OCI-LY7 (cell line): ENCODE data around the gene PPA2. TPM values are rescaled to one million over a fixed set of nuclear protein-coding genes. Genes with fewer than 3 reads are reported as not detected.

Experiments
- BruUV-seq: library from RNA; stranded (reverse); fragments of 400-500 nt; replicated peaks from 2 replicates; lab custom pipeline; 2021; lab: Mats Ljungman, UMichigan
- CTCF ChIA-PET: fragments of 300-600 bp; sonication (Branson Sonifier 250); formaldehyde crosslinking; loops from one replicate; lab custom pipeline; 2022; ENCODE audit warnings: antibody characterized with exemption; ENCODE audit not compliant: unreplicated experiment; lab: Charles Lee
- POLR2A ChIA-PET: fragments of 300-600 bp; sonication (Branson Sonifier 250); formaldehyde crosslinking; loops from one replicate; lab custom pipeline; 2022; ENCODE audit warnings: antibody characterized with exemption; lab: Charles Lee
- DNase-seq: peaks from one replicate; pipeline ENCODE4 v3.0.0-alpha.2; 2015; ENCODE audit warnings: low spot score
- H2AFZ ChIP-seq: fragments of 200-600 bp; sonication (generic), shearing (Covaris generic); 2 replicates; pipeline ENCODE4 v1.6.1; 2014; ENCODE audit warnings: mild to moderate bottlenecking, antibody characterized with exemption, low read length, moderate library complexity
- H3K27ac ChIP-seq: fragments of 200-600 bp; sonication (generic); 2 replicates; pipeline ENCODE4 v1.5.1; 2014; ENCODE audit warnings: mixed run types, low read depth, mild to moderate bottlenecking, moderate library complexity, low read length, inconsistent platforms; ENCODE audit not compliant: poor library complexity, severe bottlenecking
- H3K36me3 ChIP-seq: fragments of 200-600 bp; sonication (generic); 2 replicates; pipeline ENCODE4 v1.6.1; 2014; ENCODE audit warnings: mild to moderate bottlenecking, antibody characterized with exemption, low read length, moderate library complexity, mixed read lengths; ENCODE audit not compliant: insufficient read depth
- H3K4me1 ChIP-seq: fragments of 200-600 bp; sonication (generic); 2 replicates; pipeline ENCODE4 v1.5.1; 2014; ENCODE audit warnings: mild to moderate bottlenecking, low read length; ENCODE audit not compliant: insufficient read depth, poor library complexity, severe bottlenecking
- H3K4me2 ChIP-seq: fragments of 200-600 bp; sonication (generic); 2 replicates; pipeline ENCODE4 v1.6.1; 2014; ENCODE audit warnings: mild to moderate bottlenecking, low read length
- H3K4me3 ChIP-seq: fragments of 200-600 bp; sonication (generic); 2 replicates; pipeline ENCODE4 v1.5.1; 2014; ENCODE audit warnings: mild to moderate bottlenecking, low read depth, low read length; ENCODE audit not compliant: poor library complexity, severe bottlenecking
- H3K79me2 ChIP-seq: fragments of 200-600 bp; sonication (generic); 2 replicates; pipeline ENCODE4 v1.6.1; 2016; ENCODE audit warnings: low read depth, mild to moderate bottlenecking, low read length, moderate library complexity, mixed read lengths; ENCODE audit not compliant: insufficient read depth
- H3K9me2 ChIP-seq: fragments of 200-600 bp; sonication (generic); 2 replicates; pipeline ENCODE4 v1.6.1; 2016; ENCODE audit warnings: mild to moderate bottlenecking, low read length, mixed read lengths; ENCODE audit not compliant: insufficient read depth
- H3K9me3 ChIP-seq: fragments of 200-600 bp; sonication (generic); 2 replicates; pipeline ENCODE4 v1.6.1; 2014; ENCODE audit warnings: mild to moderate bottlenecking, mixed run types, low read length, mixed read lengths
- H4K20me1 ChIP-seq: fragments of 200-600 bp; sonication (generic); 2 replicates; pipeline ENCODE4 v1.6.1; 2014; ENCODE audit warnings: mild to moderate bottlenecking, antibody characterized with exemption, low read length, moderate library complexity, mixed read lengths; ENCODE audit not compliant: insufficient read depth
- CTCF ChIP-seq: fragments of 200-600 bp; sonication (generic); conservative IDR thresholded peaks from 2 replicates; pipeline ENCODE4 v1.5.1; 2014; ENCODE audit warnings: mild to moderate bottlenecking, antibody characterized with exemption, low read length, moderate library complexity, mixed read lengths
- EZH2phosphoT487 ChIP-seq: fragments of 200-600 bp; sonication (generic); IDR thresholded peaks from 2 replicates; pipeline ENCODE4 v1.6.1; 2018; ENCODE audit warnings: low read depth, borderline replicate concordance, mild to moderate bottlenecking, mixed run types, antibody characterized with exemption, low read length, moderate library complexity, mixed read lengths
- intact Hi-C: fragments of 100-400 bp; cut with micrococcal nuclease; formaldehyde crosslinking; loops from one replicate; pipeline ENCODE4 v1.10.0; 2022; ENCODE audit not compliant: unreplicated experiment
- total RNA-seq, 2 experiments: library from RNA; depleted of rRNA in 1 of 2; stranded (reverse); fragments of >200 nt in 1 of 2; shearing (Covaris generic) in 1 of 2; gene quantifications; 2 replicates each; pipeline ENCODE4 v1.2.3, GENCODE V29; 2014 to 2022

Gene PPA2
- total RNA-seq, 2 experiments from 2014 or later, result 73.1 to 74.6 TPM

GRCh38 chr4:105373324-105373723, 100.5 kb downstream of the PPA2 start:
- H3K9me3 ChIP-seq, result no peaks in the 10 kb centered on the region
- H3K36me3 ChIP-seq, result peaks cover 2% of the 10 kb centered on the region; the same call in 1 of the 2 replicates
- no peak overlapping the region for H3K27ac ChIP-seq
- H3K9me2 ChIP-seq, result no peaks in the 10 kb centered on the region
- no peaks in the 10 kb centered on the region for H3K79me2 ChIP-seq
- ChIA-PET CTCF (no interaction called here), POLR2A (no interaction called here)
- no peak for DNase-seq
- no peak for TF ChIP-seq CTCF
- no peak for TF ChIP-seq EZH2phosphoT487
- no peaks in the 10 kb centered on the region for H4K20me1 ChIP-seq
- H3K4me3 ChIP-seq, result no peak overlapping the region
- no peak overlapping the region for H3K4me2 ChIP-seq
- intact Hi-C loops, result no loop called here
- no peak overlapping the region for H2AFZ ChIP-seq
- BruUV-seq, result no TSS peak
- no peaks in the 10 kb centered on the region for H3K4me1 ChIP-seq

- H3K4me2 ChIP-seq, result no peak overlapping the region
- BruUV-seq, result no TSS peak
- no peak for DNase-seq
- ChIA-PET POLR2A (interaction anchor here (0.6 kb wide), 2 partner anchors 72 to 1049 kb away, joined by 3 read pairs; no protein-coding TSS in a partner anchor), CTCF (no interaction called here)
- no peak overlapping the region for H2AFZ ChIP-seq
- no peaks in the 10 kb centered on the region for H3K4me1 ChIP-seq
- no peaks in the 10 kb centered on the region for H3K9me2 ChIP-seq
- intact Hi-C loops, result no loop called here
- TF ChIP-seq CTCF, result no peak
- H3K9me3 ChIP-seq, result no peaks in the 10 kb centered on the region
- H4K20me1 ChIP-seq, result no peaks in the 10 kb centered on the region
- no peak overlapping the region for H3K4me3 ChIP-seq
- H3K79me2 ChIP-seq, result no peaks in the 10 kb centered on the region
- H3K36me3 ChIP-seq, result peaks cover 6% of the 10 kb centered on the region; the same call in 1 of the 2 replicates
- H3K27ac ChIP-seq, result no peak overlapping the region
These were observed 103.9 kb downstream of the PPA2 start for GRCh38 chr4:105369988-105370387.

GRCh38 chr4:105361053-105361452, 112.8 kb downstream of the PPA2 start:
- no TSS peak for BruUV-seq

More at GRCh38 chr4:105361053-105361452, 112.8 kb downstream of the PPA2 start:
- no peaks in the 10 kb centered on the region for H3K79me2 ChIP-seq
- H4K20me1 ChIP-seq, result no peaks in the 10 kb centered on the region
- H2AFZ ChIP-seq, result no peak overlapping the region
- no peak overlapping the region for H3K4me2 ChIP-seq
- TF ChIP-seq EZH2phosphoT487 (no peak), CTCF (no peak)
- DNase-seq, result no peak
- no peak overlapping the region for H3K27ac ChIP-seq
- ChIA-PET POLR2A (no interaction called here), CTCF (no interaction called here)
- H3K9me2 ChIP-seq, result no peaks in the 10 kb centered on the region
- no peaks in the 10 kb centered on the region for H3K9me3 ChIP-seq
- no peaks in the 10 kb centered on the region for H3K36me3 ChIP-seq
- H3K4me1 ChIP-seq, result no peaks in the 10 kb centered on the region
- no peak overlapping the region for H3K4me3 ChIP-seq
- intact Hi-C loops, result no loop called here
